ENCODE measurements around the gene KIAA1217. TPM values are rescaled to one million over a fixed set of nuclear protein-coding genes. Genes with fewer than 3 reads are reported as not detected.
A peak's percentile ranks its signal among the peaks of the same experiment; 100 is the strongest.

KIAA1217 gene
- total RNA-seq, 4 donors from 2014 or later, result 46.9 to 108 (median 61.5) TPM

DNA sequence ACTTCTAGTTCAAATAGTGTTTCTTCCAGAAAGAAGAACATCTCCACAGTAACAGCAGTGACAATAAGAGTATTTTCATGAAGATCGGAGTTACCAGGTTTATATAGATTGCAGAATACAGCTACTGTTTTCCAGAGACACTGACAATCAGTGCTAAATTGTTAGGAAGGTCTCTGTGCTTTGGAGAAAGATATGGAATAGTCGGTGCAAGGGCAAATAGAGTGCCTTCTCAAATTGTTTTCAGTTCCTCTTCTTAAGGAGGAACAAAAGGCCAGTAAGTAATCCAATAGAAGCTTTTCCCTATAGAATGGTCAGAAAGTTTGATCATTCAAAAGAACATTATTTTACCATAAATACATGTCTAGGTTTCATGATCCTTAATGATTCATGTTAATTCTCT is 2.6 kb upstream of the KIAA1217 start:
- no peak for TF ChIP-seq POLR2A (IDR thresholded peaks at IDR 0.05)
- TF ChIP-seq, protein P1, sequence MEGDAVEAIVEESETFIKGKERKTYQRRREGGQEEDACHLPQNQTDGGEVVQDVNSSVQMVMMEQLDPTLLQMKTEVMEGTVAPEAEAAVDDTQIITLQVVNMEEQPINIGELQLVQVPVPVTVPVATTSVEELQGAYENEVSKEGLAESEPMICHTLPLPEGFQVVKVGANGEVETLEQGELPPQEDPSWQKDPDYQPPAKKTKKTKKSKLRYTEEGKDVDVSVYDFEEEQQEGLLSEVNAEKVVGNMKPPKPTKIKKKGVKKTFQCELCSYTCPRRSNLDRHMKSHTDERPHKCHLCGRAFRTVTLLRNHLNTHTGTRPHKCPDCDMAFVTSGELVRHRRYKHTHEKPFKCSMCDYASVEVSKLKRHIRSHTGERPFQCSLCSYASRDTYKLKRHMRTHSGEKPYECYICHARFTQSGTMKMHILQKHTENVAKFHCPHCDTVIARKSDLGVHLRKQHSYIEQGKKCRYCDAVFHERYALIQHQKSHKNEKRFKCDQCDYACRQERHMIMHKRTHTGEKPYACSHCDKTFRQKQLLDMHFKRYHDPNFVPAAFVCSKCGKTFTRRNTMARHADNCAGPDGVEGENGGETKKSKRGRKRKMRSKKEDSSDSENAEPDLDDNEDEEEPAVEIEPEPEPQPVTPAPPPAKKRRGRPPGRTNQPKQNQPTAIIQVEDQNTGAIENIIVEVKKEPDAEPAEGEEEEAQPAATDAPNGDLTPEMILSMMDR (IDR thresholded peaks at IDR 0.05), result no peak
- Histone ChIP-seq H3K36me3 (no peaks in the 10 kb centered on the region), H3K9me3 (no peaks in the 10 kb centered on the region), H3K27me3 (no peaks in the 10 kb centered on the region), H3K4me3 (no peak overlapping the region), H3K4me1 (peaks cover 0 to 29% (median 0%) of the 10 kb centered on the region in 4 donors), H3K27ac (no peak overlapping the region)
- no peak for DNase-seq

DNA sequence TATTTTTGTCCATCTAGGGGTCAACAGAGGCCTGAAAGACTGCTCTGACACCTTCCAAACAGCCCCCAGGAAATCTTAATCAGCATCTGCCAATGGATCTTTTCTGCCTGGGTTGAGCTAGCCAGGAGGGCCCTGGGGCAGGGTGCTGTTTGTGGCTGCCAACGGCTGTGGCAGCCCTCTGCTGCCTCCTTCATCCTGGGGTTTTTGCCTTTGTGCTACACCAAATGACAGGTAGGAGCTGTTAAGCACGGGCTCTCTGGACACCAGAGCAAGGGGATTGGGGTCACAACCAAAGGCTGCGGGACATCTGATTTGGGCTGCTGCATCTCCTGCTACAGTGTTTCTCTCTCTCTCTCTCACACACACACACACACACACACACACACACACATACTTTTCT is 2.0 kb upstream of the KIAA1217 start:
- DNase-seq, result no peak
- no peak overlapping the region for H3K4me3 ChIP-seq
- no peaks in the 10 kb centered on the region for H3K27me3 ChIP-seq
- peak overlapping the region in 3 of 4 donors; percentile 55 to 80 (median 79) for H3K27ac ChIP-seq
- TF ChIP-seq, protein P1 (IDR thresholded peaks at IDR 0.05), result no peak
- no peak for TF ChIP-seq POLR2A (IDR thresholded peaks at IDR 0.05)
- no peaks in the 10 kb centered on the region for H3K36me3 ChIP-seq
- no peaks in the 10 kb centered on the region for H3K9me3 ChIP-seq
- H3K4me1 ChIP-seq, result peaks cover 0 to 29% (median 0%) of the 10 kb centered on the region in 4 donors

DNA sequence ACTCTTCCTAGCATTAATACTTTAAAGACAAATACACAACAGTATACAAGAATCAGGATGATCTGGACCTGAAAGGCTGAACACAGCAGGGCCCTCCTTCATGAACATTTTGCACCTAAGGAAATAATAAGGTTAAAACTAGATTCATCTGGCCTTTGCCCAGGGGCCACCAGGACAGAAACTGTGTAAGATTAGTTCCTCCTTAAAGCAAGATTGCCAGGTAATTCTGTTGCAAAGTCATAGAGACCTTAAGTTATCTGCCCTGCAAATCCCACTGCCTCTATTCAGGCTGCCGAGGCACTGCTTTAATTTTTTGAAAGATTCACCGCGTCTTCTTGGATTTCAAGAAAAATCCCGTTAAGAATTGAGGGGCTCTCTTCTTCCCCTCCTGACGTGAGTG is 1.6 kb upstream of the KIAA1217 start:
- Histone ChIP-seq H3K4me3 (no peak overlapping the region), H3K36me3 (no peaks in the 10 kb centered on the region), H3K9me3 (no peaks in the 10 kb centered on the region), H3K27ac (peak overlapping the region in 3 of 4 donors; percentile 55 to 80 (median 79)), H3K4me1 (peaks cover 0 to 29% (median 0%) of the 10 kb centered on the region in 4 donors), H3K27me3 (no peaks in the 10 kb centered on the region)
- TF ChIP-seq POLR2A (IDR thresholded peaks at IDR 0.05), result no peak
- TF ChIP-seq, protein P1 (IDR thresholded peaks at IDR 0.05), result peak in 1 of 6 experiments; percentile 5
- peak in 1 of 3 donors; percentile 57 for DNase-seq

DNA sequence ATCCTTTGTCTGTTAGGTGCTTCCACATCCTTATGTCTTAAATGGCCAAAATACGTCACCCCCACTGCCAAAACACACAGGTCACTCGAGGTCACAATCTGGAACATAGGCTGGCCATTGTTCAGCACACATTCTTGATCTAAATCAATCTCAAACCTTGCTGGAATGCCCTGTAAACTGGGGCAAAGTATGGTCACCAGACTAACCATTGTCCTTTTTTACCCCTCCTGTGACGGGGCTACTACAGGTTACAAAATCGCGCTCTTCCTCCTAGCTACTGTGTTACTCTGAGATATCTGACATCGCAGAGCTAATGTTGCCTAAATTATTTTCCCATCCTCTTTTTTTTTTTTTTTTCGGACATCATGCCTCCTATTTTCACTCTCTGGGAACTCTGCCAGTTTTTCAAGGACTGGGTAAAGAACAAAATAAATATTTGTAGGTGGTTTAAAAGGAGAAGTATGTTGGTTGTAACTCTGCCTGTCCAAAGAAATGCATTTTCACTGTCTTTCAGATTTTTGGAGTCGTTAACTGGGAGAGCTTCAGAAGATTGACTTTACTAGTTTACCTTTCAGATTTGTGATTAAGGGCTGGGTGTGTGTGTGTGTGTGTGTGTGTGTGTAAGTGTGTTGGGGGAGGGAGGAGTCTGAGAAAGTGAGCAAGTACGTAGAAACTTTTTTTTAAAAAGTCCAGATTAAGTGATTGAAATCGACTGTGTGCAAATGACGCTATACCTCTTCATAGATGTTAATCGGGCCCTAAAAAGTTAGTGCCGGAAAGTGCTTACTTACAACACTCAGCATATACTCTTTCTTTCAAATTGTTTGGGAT is 942 bp upstream of the KIAA1217 start:
- Histone ChIP-seq H3K9me3 (no peaks in the 10 kb centered on the region), H3K36me3 (no peaks in the 10 kb centered on the region), H3K27me3 (no peaks in the 10 kb centered on the region), H3K4me1 (peaks cover 0 to 29% (median 0%) of the 10 kb centered on the region in 4 donors), H3K4me3 (peak overlapping the region in 3 of 4 donors; percentile 23 to 65 (median 62)), H3K27ac (peak overlapping the region; percentile 55 to 80 (median 70))
- no peak for DNase-seq
- TF ChIP-seq, protein P1 (IDR thresholded peaks at IDR 0.05), result no peak
- TF ChIP-seq POLR2A (IDR thresholded peaks at IDR 0.05), result no peak

DNA sequence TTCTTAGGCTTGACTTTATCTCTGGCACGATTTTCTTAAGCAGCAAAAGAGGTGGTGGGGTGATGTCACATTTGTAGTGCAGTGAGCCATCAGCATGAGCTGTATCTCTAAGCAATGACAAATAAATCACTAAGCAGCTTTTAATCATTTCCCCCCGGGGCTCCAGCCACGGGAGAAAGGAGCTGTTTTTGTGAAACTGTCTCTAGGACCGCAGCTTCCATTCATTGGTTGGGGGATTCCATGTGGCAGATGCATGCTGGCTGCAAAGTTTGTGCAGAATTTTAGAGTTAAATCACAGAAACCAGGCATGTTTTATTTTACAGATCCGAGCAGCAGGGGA is 464 bp downstream of the KIAA1217 start:
- Histone ChIP-seq H3K27ac (peak overlapping the region; percentile 17 to 80 (median 67)), H3K27me3 (no peaks in the 10 kb centered on the region)

More for the DNA sequence above, 464 bp downstream of the KIAA1217 start:
- no peak for TF ChIP-seq POLR2A (IDR thresholded peaks at IDR 0.05)
- TF ChIP-seq, protein P1 (IDR thresholded peaks at IDR 0.05), result no peak
- peaks cover 0 to 29% (median 0%) of the 10 kb centered on the region in 4 donors for H3K4me1 ChIP-seq
- no peak for DNase-seq
- peak overlapping the region in 3 of 4 donors; percentile 23 to 65 (median 62) for H3K4me3 ChIP-seq
- H3K9me3 ChIP-seq, result no peaks in the 10 kb centered on the region
- no peaks in the 10 kb centered on the region for H3K36me3 ChIP-seq
